T-helper 22 cell (primary cell): ENCODE data around the gene MS4A6E.
A peak's percentile ranks its signal among the peaks of the same experiment; 100 is the strongest.
"Not testable (repeated sequence)": the region's sequence is repeated elsewhere in the genome, so short reads cannot be mapped to it uniquely, and the experiment has no call there.

ENCODE experiments used
- DNase-seq: peaks from one replicate; pipeline ENCODE4 v3.0.0-alpha.2; 2020; ENCODE audit warnings: low read depth

The MS4A6E gene

GRCh38 chr11:60336767-60337391 is 9.8 kb downstream of the MS4A6E start:
- no peak for DNase-seq

- DNase-seq, result no peak
Observed at GRCh38 chr11:60338053-60338452, 11.0 kb downstream of the MS4A6E start.

GRCh38 chr11:60339356-60339755 is 12.3 kb downstream of the MS4A6E start:
- DNase-seq, result no peak

GRCh38 chr11:60343094-60343704 is 16.1 kb downstream of the MS4A6E start:
- no peak for DNase-seq

- DNase-seq, result no peak
Observed at GRCh38 chr11:60344146-60344545, 17.1 kb downstream of the MS4A6E start.

- no peak for DNase-seq
Observed at GRCh38 chr11:60345489-60345888, 18.4 kb downstream of the MS4A6E start.

- no peak for DNase-seq
Observed at GRCh38 chr11:60347084-60347797, 20.2 kb downstream of the MS4A6E start.

- DNase-seq, result no peak
Observed at GRCh38 chr11:60348116-60348515, 21.1 kb downstream of the MS4A6E start.

GRCh38 chr11:60349990-60350389 is 22.9 kb downstream of the MS4A6E start:
- DNase-seq, result no peak

GRCh38 chr11:60357771-60358170 is 30.7 kb downstream of the MS4A6E start:
- DNase-seq, result no peak

GRCh38 chr11:60360621-60361020 is 33.6 kb downstream of the MS4A6E start:
- no peak for DNase-seq

GRCh38 chr11:60362241-60362640 is 35.2 kb downstream of the MS4A6E start:
- no peak for DNase-seq

GRCh38 chr11:60363542-60364470 is 36.8 kb downstream of the MS4A6E start:
- DNase-seq, result peak; percentile 10

- DNase-seq, result not testable (repeated sequence)
Observed at GRCh38 chr11:60366262-60366904, 39.3 kb downstream of the MS4A6E start.

- DNase-seq, result no peak
Observed at GRCh38 chr11:60367009-60367408, 40.0 kb downstream of the MS4A6E start.

GRCh38 chr11:60367896-60368295 is 40.8 kb downstream of the MS4A6E start:
- no peak for DNase-seq

GRCh38 chr11:60370252-60370810 is 43.3 kb downstream of the MS4A6E start:
- no peak for DNase-seq

- no peak for DNase-seq
Observed at GRCh38 chr11:60370811-60371298, 43.8 kb downstream of the MS4A6E start.

GRCh38 chr11:60371386-60371785 is 44.3 kb downstream of the MS4A6E start:
- no peak for DNase-seq

GRCh38 chr11:60371854-60372253 is 44.8 kb downstream of the MS4A6E start:
- no peak for DNase-seq

- DNase-seq, result no peak
Observed at GRCh38 chr11:60372767-60373166, 45.7 kb downstream of the MS4A6E start.
